Keratinocyte (primary cell): ENCODE measurements around the gene SSR1. TPM values are rescaled to one million over a fixed set of nuclear protein-coding genes. Genes with fewer than 3 reads are reported as not detected.

Experiments
- DNase-seq: peaks from one replicate; pipeline ENCODE4 v3.0.0-alpha.2; 2011; ENCODE audit warnings: low read depth, missing footprints, low spot score
- FAIRE-seq: peaks from 2 replicates; lab custom pipeline; 2011; peaks lifted over from hg19 to GRCh38; lab: Jason Lieb, UNC
- H2AFZ ChIP-seq: 2 replicates; pipeline ENCODE4 v1.6.0; 2012; ENCODE audit warnings: low read length, control low read depth, inconsistent platforms; ENCODE audit not compliant: control insufficient read depth
- H3K27ac ChIP-seq: 2 replicates; pipeline ENCODE4 v1.5.1; 2011; ENCODE audit warnings: low read length; ENCODE audit not compliant: control insufficient read depth, insufficient read depth
- H3K27me3 ChIP-seq: 3 replicates; pipeline ENCODE4 v1.6.0; 2011; ENCODE audit warnings: low read length; ENCODE audit not compliant: control insufficient read depth, insufficient read depth; ENCODE audit errors: extremely low read depth
- H3K36me3 ChIP-seq, 2 experiments: 2 replicates in 1 of 2; 3 replicates in 1 of 2; pipeline ENCODE4 v1.5.1; 2011; ENCODE audit warnings: low read length in 2 of 2, mild to moderate bottlenecking in 1 of 2; ENCODE audit not compliant: control insufficient read depth in 2 of 2, insufficient read depth in 2 of 2; ENCODE audit errors: extremely low read depth in 1 of 2
- H3K4me1 ChIP-seq: 3 replicates; pipeline ENCODE4 v1.5.1; 2011; ENCODE audit warnings: low read length; ENCODE audit not compliant: control insufficient read depth, insufficient read depth; ENCODE audit errors: extremely low read depth
- H3K4me2 ChIP-seq: 3 replicates; pipeline ENCODE4 v1.6.0; 2011; ENCODE audit warnings: low read depth, low read length; ENCODE audit not compliant: control insufficient read depth, insufficient read depth; ENCODE audit errors: extremely low read depth
- H3K4me3 ChIP-seq, 3 experiments: fragments of 200-600 bp in 1 of 3; sonication (generic) in 1 of 3; 2 replicates in 2 of 3; 3 replicates in 1 of 3; pipeline ENCODE4 v1.5.1; 2011 to 2016; ENCODE audit warnings: low read length in 3 of 3, mild to moderate bottlenecking in 3 of 3, control low read depth in 2 of 3, inconsistent platforms in 1 of 3, low read depth in 1 of 3, mixed read lengths in 1 of 3, mixed run types in 1 of 3, moderate library complexity in 1 of 3; ENCODE audit not compliant: control insufficient read depth in 2 of 3, insufficient read depth in 2 of 3; ENCODE audit errors: extremely low read depth in 1 of 3
- H3K79me2 ChIP-seq: 2 replicates; pipeline ENCODE4 v1.6.0; 2012; ENCODE audit warnings: low read length; ENCODE audit not compliant: control insufficient read depth, insufficient read depth
- H3K9ac ChIP-seq: 3 replicates; pipeline ENCODE4 v1.6.0; 2011; ENCODE audit warnings: low read length; ENCODE audit not compliant: control insufficient read depth, insufficient read depth; ENCODE audit errors: extremely low read depth
- H3K9me1 ChIP-seq: 3 replicates; pipeline ENCODE4 v1.6.0; 2011; ENCODE audit warnings: low read length; ENCODE audit not compliant: control insufficient read depth, insufficient read depth; ENCODE audit errors: extremely low read depth
- H3K9me3 ChIP-seq: 2 replicates; pipeline ENCODE4 v1.5.1; 2012; ENCODE audit warnings: low read depth, low read length; ENCODE audit not compliant: control insufficient read depth
- H4K20me1 ChIP-seq: 3 replicates; pipeline ENCODE4 v1.6.0; 2011; ENCODE audit warnings: low read length; ENCODE audit not compliant: control insufficient read depth, insufficient read depth; ENCODE audit errors: extremely low read depth
- CTCF ChIP-seq, 3 experiments: IDR thresholded peaks in 1 of 3; conservative IDR thresholded peaks in 1 of 3; optimal IDR thresholded peaks in 1 of 3; 2 replicates in 2 of 3; 3 replicates in 1 of 3; pipeline versions ENCODE3 to v1.5.1; 2011; ENCODE audit warnings: low read length in 3 of 3, mild to moderate bottlenecking in 3 of 3, moderate library complexity in 2 of 3, control low read depth in 1 of 3, inconsistent platforms in 1 of 3; ENCODE audit not compliant: insufficient read depth in 2 of 3; ENCODE audit errors: extremely low read depth in 1 of 3
- EZH2 ChIP-seq: IDR thresholded peaks from one replicate; pipeline ENCODE4 v1.6.1; 2012; ENCODE audit warnings: inconsistent platforms, mild to moderate bottlenecking, low read length, moderate library complexity
- dilution Hi-C: fragments of 300-500 bp; cut with MboI; formaldehyde crosslinking; loops from one replicate; pipeline ENCODE4 v1.7.0; 2020; ENCODE audit warnings: low sequenced_read_pairs; ENCODE audit not compliant: extremely low pct_ligation_motif_present
- polyA plus RNA-seq, 5 experiments: library from polyadenylated mRNA; depleted of rRNA in 3 of 5; stranded (reverse) in 3 of 5; stranded (forward) in 1 of 5; unstranded in 1 of 5; fragments of >200 nt; gene quantifications; 1 replicate in 1 of 5; 2 replicates in 3 of 5; 3 replicates in 1 of 5; pipeline versions ENCODE4 v1.2.1 to v1.2.3, GENCODE V29; 2011 to 2012; ENCODE audit warnings: missing spikeins in 2 of 5, low read depth in 1 of 5, low replicate concordance in 1 of 5

Gene SSR1
- polyA plus RNA-seq, 1 donor (not counting 4 experiments of a cell fraction or from before 2014, with no cell fraction given): 188 TPM

GRCh38 chr6:7249946-7250643 is 62.9 kb downstream of the SSR1 start:
- no peak for FAIRE-seq
- DNase-seq: no peak
- H4K20me1 ChIP-seq: peaks cover 4% of the 10 kb centered on the region
- peaks cover 18 to 33% of the 10 kb centered on the region in 2 experiments for H3K36me3 ChIP-seq
- no peaks in the 10 kb centered on the region for H3K4me1 ChIP-seq
- no peak overlapping the region for H3K27ac ChIP-seq
- no peaks in the 10 kb centered on the region for H3K79me2 ChIP-seq
- H3K9ac ChIP-seq: no peak overlapping the region
- no peaks in the 10 kb centered on the region for H3K27me3 ChIP-seq
- no peaks in the 10 kb centered on the region for H3K9me3 ChIP-seq
- no peak overlapping the region for H2AFZ ChIP-seq
- no peaks in the 10 kb centered on the region for H3K9me1 ChIP-seq
- no peak overlapping the region for H3K4me2 ChIP-seq
- no peak overlapping the region for H3K4me3 ChIP-seq
- TF ChIP-seq EZH2 (no peak), CTCF (optimal IDR thresholded peaks at IDR 0.05 in 1 of 3, IDR thresholded peaks at IDR 0.05 in 1 of 3, conservative IDR thresholded peaks at IDR 0.05 in 1 of 3; ENCODE audit: extremely low read depth in 1 of 3, insufficient read depth in 2 of 3, low read length in 3 of 3) (no peak)
- dilution Hi-C loops: no loop called here

GRCh38 chr6:7249391-7249790 is 63.6 kb downstream of the SSR1 start:
- Histone ChIP-seq H3K9ac (no peak overlapping the region), H3K27me3 (no peaks in the 10 kb centered on the region), H3K36me3 (peaks cover 21 to 35% of the 10 kb centered on the region in 2 experiments), H3K4me1 (no peaks in the 10 kb centered on the region), H3K9me1 (no peaks in the 10 kb centered on the region), H2AFZ (no peak overlapping the region), H4K20me1 (peaks cover 4% of the 10 kb centered on the region), H3K4me3 (no peak overlapping the region), H3K9me3 (no peaks in the 10 kb centered on the region), H3K27ac (no peak overlapping the region), H3K4me2 (no peak overlapping the region), H3K79me2 (peaks cover 3% of the 10 kb centered on the region)
- DNase-seq: no peak
- TF ChIP-seq EZH2: no peak
- no peak for TF ChIP-seq CTCF (optimal IDR thresholded peaks at IDR 0.05 in 1 of 3, IDR thresholded peaks at IDR 0.05 in 1 of 3, conservative IDR thresholded peaks at IDR 0.05 in 1 of 3; ENCODE audit: extremely low read depth in 1 of 3, insufficient read depth in 2 of 3, low read length in 3 of 3)
- dilution Hi-C loops: no loop called here
- no peak for FAIRE-seq
